Endothelial cell of umbilical vein (primary cell): ENCODE results near the gene CEP63.

Source experiments
- JUN ChIP-seq: IDR thresholded peaks from 2 replicates; pipeline ENCODE4 v1.6.1; 2011; ENCODE audit warnings: borderline replicate concordance, low read depth; ENCODE audit not compliant: insufficient read length, insufficient read depth
- TF ChIP-seq, protein P1 (sequence below), 2 donors: IDR thresholded peaks; 1 replicate in 1 of 2; 2 replicates in 1 of 2; pipeline ENCODE4 v1.5.1; 2011; ENCODE audit warnings: low read length in 2 of 2, mild to moderate bottlenecking in 2 of 2, moderate library complexity in 2 of 2, control low read depth in 1 of 2, inconsistent platforms in 1 of 2, low read depth in 1 of 2; ENCODE audit not compliant: insufficient read depth in 1 of 2; ENCODE audit errors: extremely low read depth in 1 of 2
- TF ChIP-seq, protein P2 (sequence below): IDR thresholded peaks from 2 replicates; pipeline ENCODE4 v1.6.1; 2011; ENCODE audit not compliant: insufficient read depth, insufficient read length

- TF ChIP-seq JUN: no peak
- TF ChIP-seq, protein P1, sequence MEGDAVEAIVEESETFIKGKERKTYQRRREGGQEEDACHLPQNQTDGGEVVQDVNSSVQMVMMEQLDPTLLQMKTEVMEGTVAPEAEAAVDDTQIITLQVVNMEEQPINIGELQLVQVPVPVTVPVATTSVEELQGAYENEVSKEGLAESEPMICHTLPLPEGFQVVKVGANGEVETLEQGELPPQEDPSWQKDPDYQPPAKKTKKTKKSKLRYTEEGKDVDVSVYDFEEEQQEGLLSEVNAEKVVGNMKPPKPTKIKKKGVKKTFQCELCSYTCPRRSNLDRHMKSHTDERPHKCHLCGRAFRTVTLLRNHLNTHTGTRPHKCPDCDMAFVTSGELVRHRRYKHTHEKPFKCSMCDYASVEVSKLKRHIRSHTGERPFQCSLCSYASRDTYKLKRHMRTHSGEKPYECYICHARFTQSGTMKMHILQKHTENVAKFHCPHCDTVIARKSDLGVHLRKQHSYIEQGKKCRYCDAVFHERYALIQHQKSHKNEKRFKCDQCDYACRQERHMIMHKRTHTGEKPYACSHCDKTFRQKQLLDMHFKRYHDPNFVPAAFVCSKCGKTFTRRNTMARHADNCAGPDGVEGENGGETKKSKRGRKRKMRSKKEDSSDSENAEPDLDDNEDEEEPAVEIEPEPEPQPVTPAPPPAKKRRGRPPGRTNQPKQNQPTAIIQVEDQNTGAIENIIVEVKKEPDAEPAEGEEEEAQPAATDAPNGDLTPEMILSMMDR (IDR thresholded peaks at IDR 0.05; ENCODE audit: extremely low read depth in 1 of 2, insufficient read depth in 1 of 2, low read depth in 1 of 2, low read length in 2 of 2): no peak
- TF ChIP-seq, protein P2, sequence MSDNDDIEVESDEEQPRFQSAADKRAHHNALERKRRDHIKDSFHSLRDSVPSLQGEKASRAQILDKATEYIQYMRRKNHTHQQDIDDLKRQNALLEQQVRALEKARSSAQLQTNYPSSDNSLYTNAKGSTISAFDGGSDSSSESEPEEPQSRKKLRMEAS: no peak
Measured at GRCh38 chr3:134471521-134472193, 14.2 kb upstream of the CEP63 start.
